ENCODE results near the gene UPF2.
"Not testable (repeated sequence)": the region's sequence is repeated elsewhere in the genome, so short reads cannot be mapped to it uniquely, and the experiment has no call there.

UPF2 gene

GRCh38 chr10:12042797-12043651 lies at the start of gene UPF2:
Gene UPF2, minus strand, starts transcription at chr10:12042809. Its CDS starts 7,386 bp downstream, at chr10:12035423.
- DNase-seq: peak; percentile 97

GRCh38 chr10:12091421-12091820 lies 48.8 kb upstream of the UPF2 start:
- no peak for DNase-seq

- DNase-seq: no peak
These were observed 46.3 kb upstream of the UPF2 start for GRCh38 chr10:12088919-12089318.

GRCh38 chr10:12081879-12082557 lies 39.4 kb upstream of the UPF2 start:
- DNase-seq: no peak

- DNase-seq: no peak
These were observed 38.9 kb upstream of the UPF2 start for GRCh38 chr10:12081470-12081869.

GRCh38 chr10:12077580-12078180 lies 35.1 kb upstream of the UPF2 start:
- no peak for DNase-seq

- no peak for DNase-seq
These were observed 30.9 kb upstream of the UPF2 start for GRCh38 chr10:12073526-12073925.

GRCh38 chr10:12071441-12071840 lies 28.8 kb upstream of the UPF2 start:
- not testable (repeated sequence) for DNase-seq

- DNase-seq: peak; percentile 100
These were observed 26.1 kb upstream of the UPF2 start, which contains the start of gene DHTKD1 for GRCh38 chr10:12068449-12069269. Gene DHTKD1, plus strand, starts transcription at chr10:12068954. Its CDS starts 80 bp downstream, at chr10:12069034.

GRCh38 chr10:12067336-12067735 lies 24.7 kb upstream of the UPF2 start:
- no peak for DNase-seq

- DNase-seq: no peak
These were observed 20.8 kb upstream of the UPF2 start for GRCh38 chr10:12063483-12063818.

- no peak for DNase-seq
These were observed 20.3 kb upstream of the UPF2 start for GRCh38 chr10:12062754-12063482.

GRCh38 chr10:12061124-12061523 lies 18.5 kb upstream of the UPF2 start:
- DNase-seq: no peak

- DNase-seq: no peak
These were observed 14.1 kb upstream of the UPF2 start for GRCh38 chr10:12056748-12057147.

- DNase-seq: no peak
These were observed 13.1 kb upstream of the UPF2 start for GRCh38 chr10:12055732-12056131.

GRCh38 chr10:12051241-12051640 lies 8.6 kb upstream of the UPF2 start:
- no peak for DNase-seq

GRCh38 chr10:12050528-12050927 lies 7.9 kb upstream of the UPF2 start:
- DNase-seq: no peak

GRCh38 chr10:12048547-12048946 lies 5.9 kb upstream of the UPF2 start:
- no peak for DNase-seq

GRCh38 chr10:12045596-12045995 lies 3.0 kb upstream of the UPF2 start:
- DNase-seq: no peak

- peak; percentile 68 for DNase-seq
These were observed 206 bp downstream of the UPF2 start for GRCh38 chr10:12042409-12042796.

- peak; percentile 55 for DNase-seq
These were observed 722 bp downstream of the UPF2 start for GRCh38 chr10:12041766-12042408.
